HepG2 (cell line): ENCODE measurements around the gene MYO18B. TPM values are rescaled to one million over a fixed set of nuclear protein-coding genes. Genes with fewer than 3 reads are reported as not detected.

Experiments
- ATAC-seq: fragments of 200-7000 bp; cut with Tn5 transposase; 3 replicates; pipeline ENCODE4 v1.9.1; 2020; ENCODE audit warnings: mild to moderate bottlenecking, moderate library complexity
- BruUV-seq: library from RNA; stranded (reverse); fragments of 400-500 nt; replicated peaks from 2 replicates; lab custom pipeline; 2021; lab: Mats Ljungman, UMichigan
- CTCF ChIA-PET: fragments of 300-600 bp; formaldehyde crosslinking; extraction: SDS; loops from one replicate; lab custom pipeline; 2021; ENCODE audit warnings: low total read pairs, inconsistent platforms, low intra/inter-chr PET ratio; lab: Yijun Ruan, JAX
- POLR2A ChIA-PET: fragments of 350-600 bp; sonication (Branson Sonifier 250); formaldehyde crosslinking; loops from one replicate; lab custom pipeline; 2020; ENCODE audit warnings: antibody characterized with exemption, inconsistent platforms; lab: Yijun Ruan, JAX
- DNase-seq: peaks from one replicate; pipeline ENCODE4 v3.0.0-alpha.2; 2015; ENCODE audit warnings: low spot score
- FAIRE-seq: peaks from 3 replicates; lab custom pipeline; 2011; peaks lifted over from hg19 to GRCh38; lab: Jason Lieb, UNC
- H2AFZ ChIP-seq: one replicate; pipeline ENCODE4 v1.6.1; 2011; ENCODE audit warnings: low read length, inconsistent platforms
- H3K27ac ChIP-seq: fragments of 300-600 bp; 3 replicates; pipeline ENCODE4 v1.8.0; 2011; ENCODE audit warnings: mixed run types, mild to moderate bottlenecking, mixed read lengths, low read length, inconsistent platforms; ENCODE audit not compliant: insufficient read depth; ENCODE audit errors: extremely low read length
- H3K27me3 ChIP-seq, 2 experiments: fragments of 200-600 bp in 1 of 2; 2 replicates in 1 of 2; 3 replicates in 1 of 2; pipeline versions ENCODE4 v1.6.0 to v1.8.0; 2011; ENCODE audit warnings: low read length in 2 of 2, mild to moderate bottlenecking in 2 of 2, moderate library complexity in 2 of 2, inconsistent platforms in 1 of 2; ENCODE audit not compliant: insufficient read depth in 2 of 2, control insufficient read depth in 1 of 2
- H3K36me3 ChIP-seq, 2 experiments: fragments of 200-600 bp in 1 of 2; replicated peaks in 1 of 2; 2 replicates in 1 of 2; 3 replicates in 1 of 2; pipeline versions ENCODE4 v1.5.1 to v1.8.0; 2011; ENCODE audit warnings: low read length in 2 of 2, inconsistent platforms in 1 of 2; ENCODE audit not compliant: insufficient read depth in 2 of 2, control insufficient read depth in 1 of 2
- H3K4me1 ChIP-seq: 2 replicates; pipeline ENCODE4 v1.5.1; 2012; ENCODE audit warnings: low read length, inconsistent platforms; ENCODE audit not compliant: insufficient read depth
- H3K4me2 ChIP-seq: 2 replicates; pipeline ENCODE4 v1.6.0; 2011; ENCODE audit warnings: low read depth, low read length, inconsistent platforms
- H3K4me3 ChIP-seq, 3 experiments: fragments of 200-600 bp in 1 of 3; sonication (generic), shearing (Covaris generic) in 1 of 3; replicated peaks in 1 of 3; 2 replicates each; pipeline ENCODE4 v1.5.1; 2011 to 2016; ENCODE audit warnings: low read length in 3 of 3, inconsistent platforms in 2 of 3, low read depth in 2 of 3, mild to moderate bottlenecking in 2 of 3, control low read depth in 1 of 3, mixed read lengths in 1 of 3; ENCODE audit not compliant: insufficient read depth in 1 of 3
- H3K79me2 ChIP-seq: one replicate; pipeline ENCODE4 v1.6.1; 2011; ENCODE audit warnings: low read length, inconsistent platforms; ENCODE audit not compliant: insufficient read depth
- H3K9ac ChIP-seq: 2 replicates; pipeline ENCODE4 v1.6.0; 2011; ENCODE audit warnings: mild to moderate bottlenecking, low read depth, low read length, inconsistent platforms; ENCODE audit not compliant: insufficient read depth
- H3K9me3 ChIP-seq: 2 replicates; pipeline ENCODE4 v1.5.1; 2012; ENCODE audit warnings: mild to moderate bottlenecking, low read length
- H4K20me1 ChIP-seq: 2 replicates; pipeline ENCODE4 v1.6.0; 2011; ENCODE audit warnings: inconsistent platforms, mild to moderate bottlenecking, low read length, moderate library complexity; ENCODE audit not compliant: insufficient read depth
- FOXA3 ChIP-seq: IDR thresholded peaks from 2 replicates; pipeline ENCODE4 v1.6.1; 2016; ENCODE audit warnings: missing genetic modification reagents, missing compliant biosample characterization
- HIVEP1 ChIP-seq: sonication (generic); formaldehyde crosslinking; IDR thresholded peaks from 2 replicates; pipeline ENCODE4 v1.4.0; 2020; ENCODE audit warnings: mild to moderate bottlenecking, missing genetic modification reagents
- JDP2 ChIP-seq: sonication (generic); formaldehyde crosslinking; IDR thresholded peaks from 2 replicates; pipeline ENCODE4 v1.8.1; 2022; ENCODE audit warnings: missing genetic modification reagents, borderline replicate concordance
- RARG ChIP-seq: sonication (generic); formaldehyde crosslinking; IDR thresholded peaks from 2 replicates; pipeline ENCODE4 v1.4.0; 2020; ENCODE audit warnings: low read depth, mild to moderate bottlenecking, missing genetic modification reagents
- SIN3A ChIP-seq: IDR thresholded peaks from 2 replicates; pipeline ENCODE4 v1.6.1; 2011; ENCODE audit warnings: low read depth, mild to moderate bottlenecking, control low read depth, low read length, borderline replicate concordance
- ZKSCAN8 ChIP-seq: IDR thresholded peaks from 2 replicates; pipeline ENCODE4 v1.6.1; 2016; ENCODE audit warnings: borderline replicate concordance, missing genetic modification reagents, missing compliant biosample characterization
- ZNF296 ChIP-seq: sonication (generic); formaldehyde crosslinking; conservative IDR thresholded peaks from 2 replicates; pipeline ENCODE4 v1.5.0; 2020; ENCODE audit warnings: mild to moderate bottlenecking, missing genetic modification reagents
- ZNF768 ChIP-seq: sonication (generic); formaldehyde crosslinking; IDR thresholded peaks from 2 replicates; pipeline ENCODE4 v1.4.0; 2020; ENCODE audit warnings: missing genetic modification reagents
- WGBS: methylation state at CpG from one replicate; pipeline ENCODE4 v1.1.6; 2017; ENCODE audit warnings: low lambda C conversion rate; 5-methylcytosine and 5-hydroxymethylcytosine counted together
- in situ Hi-C: cut with HindIII; loops from 2 replicates; pipeline ENCODE4 v1.10.0; 2017; ENCODE audit warnings: low pct_unique_long_range_greater_than_20kb; ENCODE audit not compliant: extremely low pct_ligation_motif_present
- intact Hi-C: fragments of 100-400 bp; cut with micrococcal nuclease; formaldehyde crosslinking; loops from one replicate; pipeline ENCODE4 v1.10.0; 2022; ENCODE audit not compliant: unreplicated experiment
- polyA plus RNA-seq, 8 experiments: library from polyadenylated mRNA; depleted of rRNA in 3 of 8; stranded (reverse) in 7 of 8; unstranded in 1 of 8; fragments of >200 nt; fragmentation: Illumina TruSeq in 4 of 8; extraction: Trizol in 4 of 8; gene quantifications; 2 replicates each; pipeline versions ENCODE4 v1.2.1 to v1.2.3, GENCODE V29; 2011 to 2016; ENCODE audit warnings: low read depth in 4 of 8, missing spikeins in 1 of 8, mixed read lengths in 1 of 8; ENCODE audit not compliant: insufficient read depth in 1 of 8
- total RNA-seq, 5 experiments: library from RNA; depleted of rRNA; stranded (reverse); fragments of >200 nt; fragmentation: Illumina TruSeq; extraction: Trizol; gene quantifications; 2 replicates each; pipeline ENCODE4 v1.2.3, GENCODE V29; 2016; ENCODE audit warnings: low read depth in 1 of 5
- TF ChIP-seq, protein P1 (sequence below): sonication (generic); formaldehyde crosslinking; IDR thresholded peaks from 2 replicates; pipeline ENCODE4 v1.8.0; 2022; ENCODE audit warnings: missing genetic modification reagents, mild to moderate bottlenecking, borderline replicate concordance
- TF ChIP-seq, protein P2 (sequence below): sonication (generic); formaldehyde crosslinking; conservative IDR thresholded peaks from 2 replicates; pipeline ENCODE4 v1.8.0; 2022; ENCODE audit warnings: mild to moderate bottlenecking, moderate library complexity, missing genetic modification reagents
- TF ChIP-seq, protein P3 (sequence below): sonication (generic); formaldehyde crosslinking; IDR thresholded peaks from 2 replicates; pipeline ENCODE4 v1.4.0; 2020; ENCODE audit warnings: mild to moderate bottlenecking, missing genetic modification reagents
- TF ChIP-seq, protein P4 (sequence below): IDR thresholded peaks from 2 replicates; pipeline ENCODE4 v1.6.1; 2016; ENCODE audit warnings: control low read depth
- TF ChIP-seq, protein P5 (sequence below): IDR thresholded peaks from 2 replicates; pipeline ENCODE4 v1.6.1; 2012; ENCODE audit warnings: inconsistent platforms

The MYO18B gene
- total and polyA plus RNA-seq, 2 of the 13 experiments (the other 11 are each of a cell fraction or from before 2014, with no cell fraction given), result 0.01 TPM; not detected in 1

DNA sequence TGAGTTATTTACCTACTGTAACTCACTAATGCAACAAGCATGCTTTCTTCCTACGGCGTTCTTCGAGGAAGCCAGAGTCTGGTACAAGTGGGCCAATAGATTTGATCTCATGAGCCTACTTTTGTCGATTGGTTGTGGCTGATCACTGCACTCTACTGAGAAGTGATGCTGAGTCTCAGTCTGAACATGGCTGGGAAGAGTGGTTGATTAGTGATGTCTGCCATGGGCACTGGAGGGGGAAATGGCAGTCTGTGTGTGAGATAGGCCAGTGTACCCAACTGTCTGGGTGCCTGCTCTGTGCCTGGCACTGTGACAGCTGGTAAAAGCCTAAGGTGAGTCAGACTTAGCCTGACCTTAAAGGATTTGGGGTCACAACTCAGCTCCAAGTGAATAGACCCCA is 28.3 kb downstream of the MYO18B start (continued):
- TF ChIP-seq HIVEP1, result no peak

DNA sequence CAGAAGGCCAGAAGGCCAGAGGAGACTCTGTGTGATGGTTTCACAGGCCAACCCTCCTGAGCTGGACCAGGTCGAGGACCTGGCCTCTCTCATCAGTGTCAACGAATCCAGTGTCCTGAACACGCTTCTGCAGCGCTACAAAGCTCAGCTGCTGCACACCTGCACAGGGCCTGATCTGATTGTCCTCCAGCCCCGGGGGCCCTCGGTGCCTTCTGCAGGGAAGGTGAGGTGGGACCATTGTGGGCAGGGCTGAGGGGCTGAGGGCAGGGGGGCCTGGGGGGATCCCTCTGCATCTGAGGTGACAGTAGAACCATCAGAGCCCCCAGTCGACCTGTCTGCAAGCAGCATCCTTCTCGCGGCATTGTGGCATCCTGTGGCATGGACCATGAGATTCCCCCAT is 30.3 kb downstream of the MYO18B start:
- 0% methylated on average over 3 of the region's 9 CpGs for WGBS
- Histone ChIP-seq H3K4me2 (no peak overlapping the region), H3K27me3 (peaks cover 7 to 32% of the 10 kb centered on the region in 2 experiments; a peak in 3 of 5 replicates), H3K36me3 (no peaks in the 10 kb centered on the region), H3K79me2 (no peaks in the 10 kb centered on the region), H3K9ac (no peak overlapping the region), H3K9me3 (no peaks in the 10 kb centered on the region; the same call in 1 of the 2 replicates), H3K27ac (no peak overlapping the region), H2AFZ (no peak overlapping the region), H3K4me1 (0 out of 2 replicates have a peak, but pooled peaks cover 6% of the 10 kb centered on the region), H4K20me1 (no peaks in the 10 kb centered on the region), H3K4me3 (no peak overlapping the region)
- in situ Hi-C loops, result loop anchor here (5.0 kb wide), 2 partner anchors 310 to 560 kb away; no protein-coding TSS in a partner anchor
- no TSS peak for BruUV-seq
- TF ChIP-seq, protein P1, sequence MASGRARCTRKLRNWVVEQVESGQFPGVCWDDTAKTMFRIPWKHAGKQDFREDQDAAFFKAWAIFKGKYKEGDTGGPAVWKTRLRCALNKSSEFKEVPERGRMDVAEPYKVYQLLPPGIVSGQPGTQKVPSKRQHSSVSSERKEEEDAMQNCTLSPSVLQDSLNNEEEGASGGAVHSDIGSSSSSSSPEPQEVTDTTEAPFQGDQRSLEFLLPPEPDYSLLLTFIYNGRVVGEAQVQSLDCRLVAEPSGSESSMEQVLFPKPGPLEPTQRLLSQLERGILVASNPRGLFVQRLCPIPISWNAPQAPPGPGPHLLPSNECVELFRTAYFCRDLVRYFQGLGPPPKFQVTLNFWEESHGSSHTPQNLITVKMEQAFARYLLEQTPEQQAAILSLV, result no peak
- TF ChIP-seq, protein P2, sequence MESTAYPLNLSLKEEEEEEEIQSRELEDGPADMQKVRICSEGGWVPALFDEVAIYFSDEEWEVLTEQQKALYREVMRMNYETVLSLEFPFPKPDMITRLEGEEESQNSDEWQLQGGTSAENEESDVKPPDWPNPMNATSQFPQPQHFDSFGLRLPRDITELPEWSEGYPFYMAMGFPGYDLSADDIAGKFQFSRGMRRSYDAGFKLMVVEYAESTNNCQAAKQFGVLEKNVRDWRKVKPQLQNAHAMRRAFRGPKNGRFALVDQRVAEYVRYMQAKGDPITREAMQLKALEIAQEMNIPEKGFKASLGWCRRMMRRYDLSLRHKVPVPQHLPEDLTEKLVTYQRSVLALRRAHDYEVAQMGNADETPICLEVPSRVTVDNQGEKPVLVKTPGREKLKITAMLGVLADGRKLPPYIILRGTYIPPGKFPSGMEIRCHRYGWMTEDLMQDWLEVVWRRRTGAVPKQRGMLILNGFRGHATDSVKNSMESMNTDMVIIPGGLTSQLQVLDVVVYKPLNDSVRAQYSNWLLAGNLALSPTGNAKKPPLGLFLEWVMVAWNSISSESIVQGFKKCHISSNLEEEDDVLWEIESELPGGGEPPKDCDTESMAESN (CRISPR knock-in tag), result no peak
- TF ChIP-seq, protein P3, sequence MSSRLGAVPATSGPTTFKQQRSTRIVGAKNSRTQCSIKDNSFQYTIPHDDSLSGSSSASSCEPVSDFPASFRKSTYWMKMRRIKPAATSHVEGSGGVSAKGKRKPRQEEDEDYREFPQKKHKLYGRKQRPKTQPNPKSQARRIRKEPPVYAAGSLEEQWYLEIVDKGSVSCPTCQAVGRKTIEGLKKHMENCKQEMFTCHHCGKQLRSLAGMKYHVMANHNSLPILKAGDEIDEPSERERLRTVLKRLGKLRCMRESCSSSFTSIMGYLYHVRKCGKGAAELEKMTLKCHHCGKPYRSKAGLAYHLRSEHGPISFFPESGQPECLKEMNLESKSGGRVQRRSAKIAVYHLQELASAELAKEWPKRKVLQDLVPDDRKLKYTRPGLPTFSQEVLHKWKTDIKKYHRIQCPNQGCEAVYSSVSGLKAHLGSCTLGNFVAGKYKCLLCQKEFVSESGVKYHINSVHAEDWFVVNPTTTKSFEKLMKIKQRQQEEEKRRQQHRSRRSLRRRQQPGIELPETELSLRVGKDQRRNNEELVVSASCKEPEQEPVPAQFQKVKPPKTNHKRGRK (CRISPR knock-in tag), result no peak
- TF ChIP-seq RARG (CRISPR knock-in tag) (no peak), SIN3A (no peak), ZNF296 (no peak), ZNF768 (CRISPR knock-in tag) (no peak), ZKSCAN8 (CRISPR knock-in tag) (no peak), FOXA3 (CRISPR knock-in tag) (no peak), JDP2 (no peak)
- TF ChIP-seq, protein P4, sequence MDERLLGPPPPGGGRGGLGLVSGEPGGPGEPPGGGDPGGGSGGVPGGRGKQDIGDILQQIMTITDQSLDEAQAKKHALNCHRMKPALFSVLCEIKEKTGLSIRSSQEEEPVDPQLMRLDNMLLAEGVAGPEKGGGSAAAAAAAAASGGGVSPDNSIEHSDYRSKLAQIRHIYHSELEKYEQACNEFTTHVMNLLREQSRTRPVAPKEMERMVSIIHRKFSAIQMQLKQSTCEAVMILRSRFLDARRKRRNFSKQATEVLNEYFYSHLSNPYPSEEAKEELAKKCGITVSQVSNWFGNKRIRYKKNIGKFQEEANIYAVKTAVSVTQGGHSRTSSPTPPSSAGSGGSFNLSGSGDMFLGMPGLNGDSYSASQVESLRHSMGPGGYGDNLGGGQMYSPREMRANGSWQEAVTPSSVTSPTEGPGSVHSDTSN (CRISPR knock-in tag), result no peak
- TF ChIP-seq, protein P5, sequence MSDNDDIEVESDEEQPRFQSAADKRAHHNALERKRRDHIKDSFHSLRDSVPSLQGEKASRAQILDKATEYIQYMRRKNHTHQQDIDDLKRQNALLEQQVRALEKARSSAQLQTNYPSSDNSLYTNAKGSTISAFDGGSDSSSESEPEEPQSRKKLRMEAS, result no peak
- POLR2A ChIA-PET, result no interaction called here
- ATAC-seq, result no peak
- no peak for FAIRE-seq
- CTCF ChIA-PET, result interaction anchor here (1.7 to 3.0 kb wide), 2 partner anchors 309 to 324 kb away, joined by 7 to 32 read pairs; no protein-coding TSS in a partner anchor
- intact Hi-C loops, result loop anchor here (1.0 to 5.0 kb wide), 3 partner anchors 70 to 310 kb away; no protein-coding TSS in a partner anchor
- no peak for DNase-seq
